Measurements from ENCODE around the gene IL17RD.
A peak's percentile ranks its signal among the peaks of the same experiment; 100 is the strongest.
"Not testable (repeated sequence)": the region's sequence is repeated elsewhere in the genome, so short reads cannot be mapped to it uniquely, and the experiment has no call there.

The IL17RD gene

DNA sequence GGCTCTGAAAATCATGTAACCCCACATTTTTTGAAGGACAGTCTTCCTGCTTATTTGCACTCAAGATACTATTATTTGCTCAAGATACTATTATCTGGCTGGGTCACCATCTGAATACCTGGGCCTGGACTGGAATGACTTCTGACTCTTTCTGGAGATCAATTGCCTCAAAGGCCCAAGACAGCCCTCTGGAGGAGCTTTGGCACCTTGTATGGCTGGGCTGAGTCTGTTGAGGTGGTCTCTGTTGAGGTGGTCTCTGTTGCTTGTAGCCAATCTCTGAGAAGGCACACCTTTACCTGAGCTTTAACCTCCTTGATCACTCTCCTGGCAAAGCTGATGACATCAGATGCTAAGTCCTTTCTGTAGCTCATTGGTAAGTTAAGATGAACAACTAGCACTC, 71.7 kb downstream of the IL17RD start:
- DNase-seq (ENCODE audit: low spot score): no peak

DNA sequence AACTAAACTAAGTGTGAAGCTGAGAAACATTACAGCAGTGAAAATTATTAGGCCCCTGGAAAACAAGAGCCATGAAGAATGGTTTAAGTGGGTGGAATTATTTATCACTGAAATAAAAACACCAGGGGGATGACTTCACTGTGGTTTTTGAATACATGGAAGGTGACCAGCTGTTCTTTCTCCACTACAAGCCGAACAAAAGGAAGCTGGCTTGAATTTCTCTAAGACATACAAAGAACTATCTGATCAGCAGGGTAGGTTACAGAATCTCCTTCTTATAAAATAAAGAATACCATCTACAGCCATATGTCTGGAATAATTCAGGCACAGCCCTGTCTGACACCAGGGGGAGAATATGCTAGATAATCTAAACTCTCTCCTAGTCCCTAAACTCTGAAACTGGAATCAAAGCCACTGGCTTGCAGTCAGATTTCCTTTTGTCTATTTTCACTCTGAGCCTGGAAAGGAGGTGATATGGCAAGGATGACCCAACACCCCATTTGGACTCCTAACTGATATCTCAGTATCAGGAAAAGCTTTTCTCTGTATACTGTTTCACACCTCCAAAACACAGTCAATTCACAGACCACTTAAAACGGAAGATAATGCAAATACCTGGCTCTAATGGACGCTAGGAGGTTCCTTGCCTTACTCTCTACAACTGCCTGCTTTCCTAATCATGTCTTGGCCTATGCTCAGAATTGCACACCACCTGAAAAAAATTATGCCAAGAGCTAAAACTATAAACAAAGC, 73.5 kb downstream of the IL17RD start:
- DNase-seq (ENCODE audit: low spot score): no peak

DNA sequence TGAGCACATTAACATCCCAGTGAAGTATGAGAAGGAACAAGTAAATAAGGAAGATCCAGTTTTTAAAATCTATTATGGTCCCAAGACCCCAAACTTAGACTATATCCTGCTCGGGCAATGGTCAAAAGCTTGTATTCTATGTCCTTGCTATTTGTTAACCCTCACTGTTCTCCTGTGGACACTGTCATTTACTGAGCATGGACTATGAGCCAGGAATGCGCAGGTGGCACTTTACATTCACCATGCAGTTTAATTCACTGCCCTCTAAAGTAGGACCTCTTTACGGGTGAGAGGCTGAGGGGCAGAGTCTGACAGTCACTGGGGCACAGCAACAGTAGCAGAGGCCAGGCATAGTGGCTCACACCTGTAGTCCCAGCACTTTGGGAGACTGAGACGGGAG, 76.1 kb downstream of the IL17RD start:
- DNase-seq (ENCODE audit: low spot score): no peak

DNA sequence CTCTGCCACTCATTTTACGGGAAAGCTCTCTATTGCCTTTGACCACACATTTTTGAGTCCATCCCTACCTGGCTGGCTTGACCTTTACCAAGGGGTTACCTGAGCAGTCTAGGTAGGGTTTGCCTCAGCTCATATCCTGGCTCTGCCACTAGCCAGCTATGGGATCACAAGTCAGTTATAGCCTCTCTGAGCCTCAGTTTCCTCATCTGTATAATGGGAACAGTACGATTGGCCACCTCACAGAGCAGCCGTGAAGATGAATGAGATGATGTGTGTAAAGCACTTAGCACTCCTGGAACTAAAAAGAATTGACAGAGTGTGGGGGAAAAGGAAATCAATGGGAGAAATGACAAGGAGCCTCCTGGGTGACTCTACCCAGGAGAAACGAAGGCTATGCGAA, 76.7 kb downstream of the IL17RD start:
- no peak for DNase-seq (ENCODE audit: low spot score)

DNA sequence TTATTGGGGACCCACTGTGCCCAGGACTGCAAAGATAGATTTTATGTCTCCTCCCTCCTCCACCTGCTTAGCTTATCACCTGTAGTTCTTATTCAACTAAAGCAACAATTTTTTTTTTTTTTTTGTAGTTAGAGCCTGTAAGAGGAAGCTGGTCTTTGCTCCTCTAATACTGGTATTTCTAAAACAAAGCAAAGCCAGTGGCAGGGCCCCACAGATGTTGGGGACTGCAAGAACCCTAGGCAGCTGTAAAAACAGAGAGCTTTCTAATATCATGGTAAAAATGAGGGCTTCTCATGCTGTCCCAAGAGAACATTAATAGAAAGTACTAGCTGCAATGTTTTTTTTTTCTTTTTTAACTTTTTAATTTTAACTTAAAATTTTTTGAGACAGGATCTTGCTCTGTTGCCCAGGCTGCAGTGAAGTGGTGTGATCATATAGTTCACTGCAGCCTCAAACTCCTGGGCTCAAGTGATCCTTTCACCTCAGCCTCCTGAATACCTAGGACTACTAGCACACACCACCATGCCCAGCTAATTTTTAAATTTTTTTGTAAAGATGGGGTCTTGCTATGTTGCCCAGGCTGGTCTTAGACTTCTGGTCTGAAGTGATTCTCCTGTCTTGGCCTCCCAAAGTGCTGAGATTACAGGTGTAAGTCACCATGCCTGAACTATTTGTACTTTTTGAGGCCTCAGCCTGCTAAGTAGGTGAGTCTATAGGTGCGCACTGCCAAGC, 77.6 kb downstream of the IL17RD start:
- no peak for DNase-seq (ENCODE audit: low spot score)

DNA sequence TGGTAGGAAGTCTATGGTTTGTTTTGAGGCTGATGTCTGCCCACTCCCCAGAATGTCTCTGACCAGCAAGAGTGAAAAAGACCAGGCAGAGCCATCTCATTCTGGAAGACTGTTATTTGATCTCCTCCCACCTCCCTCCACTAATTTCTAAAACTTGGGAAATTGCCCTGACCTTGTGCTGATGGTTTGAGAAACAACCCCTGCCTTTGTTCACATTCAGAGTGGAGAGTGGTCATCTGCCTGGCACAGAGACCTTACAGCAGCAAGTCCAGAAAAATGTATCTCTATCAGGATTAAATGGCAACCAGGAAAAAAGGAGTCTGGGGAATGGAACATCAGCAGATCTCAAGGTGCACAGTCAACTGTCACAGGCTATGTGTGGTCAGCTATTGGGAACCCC, 79.0 kb downstream of the IL17RD start:
- DNase-seq (ENCODE audit: low spot score): no peak

DNA sequence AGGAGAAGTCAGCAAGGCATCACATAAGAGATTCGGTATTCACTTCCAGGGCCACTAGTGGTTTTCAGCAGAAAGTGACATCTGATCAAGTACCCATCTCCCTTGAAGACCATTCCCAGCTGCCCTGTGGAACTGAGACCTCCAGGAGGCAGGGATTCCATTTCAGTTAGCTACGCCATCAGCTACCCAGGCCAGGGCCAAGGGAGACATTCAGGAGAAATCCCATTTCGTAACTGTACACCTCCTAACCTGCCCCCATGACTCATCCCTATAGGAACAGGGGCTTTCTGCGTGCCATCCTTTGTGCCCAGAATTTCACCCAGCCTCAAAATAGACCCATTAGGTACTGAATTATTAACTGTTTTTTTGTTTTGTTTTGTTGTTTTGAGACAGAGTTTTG, 79.9 kb downstream of the IL17RD start:
- DNase-seq (ENCODE audit: low spot score): no peak

DNA sequence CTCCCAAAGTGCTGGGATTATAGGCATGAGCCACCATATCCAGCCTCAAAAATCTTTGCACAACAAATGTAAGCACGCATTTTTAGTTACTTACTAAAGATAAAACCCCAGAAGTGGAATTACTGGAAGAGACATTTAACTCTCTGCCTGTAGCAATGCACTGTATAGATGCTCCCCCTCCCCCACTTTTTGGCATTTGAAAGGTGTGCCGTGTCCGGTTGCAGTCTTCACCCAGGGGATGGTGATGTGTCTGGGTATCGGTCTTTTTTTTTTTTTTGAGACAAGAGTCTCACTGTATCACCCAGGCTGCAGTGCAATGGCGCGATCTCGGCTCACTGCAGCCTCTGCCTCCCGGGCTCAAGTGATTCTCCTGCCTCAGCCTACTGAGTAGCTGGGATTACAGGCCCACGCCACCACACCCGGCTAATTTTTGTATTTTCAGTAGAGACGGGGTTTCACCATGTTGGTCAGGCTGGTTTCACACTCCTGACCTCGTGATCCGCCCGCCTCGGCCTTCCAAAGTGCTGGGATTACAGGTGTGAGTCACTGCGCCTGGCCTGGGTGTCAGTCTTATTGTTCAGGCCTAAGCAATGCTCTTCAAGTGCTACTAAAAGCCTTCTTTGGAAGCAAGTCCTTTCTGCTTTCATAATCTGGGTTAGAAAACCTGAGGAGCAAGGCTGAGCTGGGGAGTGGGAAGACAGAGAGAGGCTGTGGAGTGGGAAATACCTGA, 81.7 kb downstream of the IL17RD start:
- DNase-seq (ENCODE audit: low spot score): not testable (repeated sequence)

DNA sequence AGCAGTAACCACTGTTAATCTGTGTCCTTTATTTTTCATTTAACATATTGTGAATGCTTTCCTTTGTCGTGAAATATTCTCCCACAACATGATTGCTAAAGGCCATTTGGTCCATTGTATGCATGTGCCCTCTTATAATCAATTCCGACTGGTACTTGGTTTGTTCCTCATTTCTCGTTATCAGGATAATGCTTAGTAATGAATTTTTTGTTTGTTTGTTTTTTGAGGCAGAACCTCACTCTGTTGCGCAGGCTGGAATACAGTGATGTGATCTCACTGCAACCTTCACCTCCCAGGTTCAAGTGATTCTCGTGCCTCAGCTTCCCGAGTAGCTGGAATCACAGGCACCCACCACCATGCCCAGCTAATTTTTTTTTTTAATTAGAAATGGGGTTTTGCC, 82.7 kb downstream of the IL17RD start:
- DNase-seq (ENCODE audit: low spot score): no peak

DNA sequence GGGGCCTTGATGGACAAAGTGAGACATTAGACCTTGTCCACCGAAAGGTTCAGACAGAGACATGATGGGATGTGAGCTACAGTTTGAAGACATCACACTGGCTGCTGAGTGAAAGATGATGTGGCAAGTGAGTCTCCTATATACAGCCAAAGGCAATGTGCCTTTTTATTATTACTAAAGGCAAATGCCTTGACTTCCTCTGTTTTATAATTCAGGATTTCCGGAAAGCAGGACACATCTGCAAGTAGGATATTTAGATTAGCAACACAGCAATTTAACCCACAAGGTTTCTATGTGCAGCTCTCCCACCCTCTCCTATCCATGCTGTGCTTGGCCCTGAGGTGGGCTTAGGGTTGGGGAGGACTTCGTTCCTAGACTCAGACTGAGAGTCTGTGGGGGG, 84.0 kb downstream of the IL17RD start:
- no peak for DNase-seq (ENCODE audit: low spot score)

DNA sequence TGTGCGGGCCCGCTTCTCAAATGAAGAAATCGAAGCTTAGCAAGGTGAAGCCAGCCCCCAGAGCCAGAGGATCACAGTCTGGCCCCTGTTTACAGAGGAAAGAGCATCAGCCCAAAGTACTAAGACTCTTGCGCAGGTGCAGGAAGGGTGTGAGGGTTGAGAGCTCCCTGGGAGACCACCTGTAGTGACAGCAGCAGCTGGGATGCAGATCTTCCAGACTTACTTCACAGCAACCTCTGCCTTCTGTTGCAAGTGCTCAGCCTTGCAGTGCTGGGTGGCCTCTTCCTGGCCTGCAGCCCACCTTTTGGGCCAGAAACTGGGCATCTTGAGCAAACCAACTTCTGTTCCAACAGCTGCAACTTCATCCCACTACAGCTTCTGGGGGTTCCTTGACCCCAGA, 85.0 kb downstream of the IL17RD start:
- DNase-seq (ENCODE audit: low spot score): no peak

DNA sequence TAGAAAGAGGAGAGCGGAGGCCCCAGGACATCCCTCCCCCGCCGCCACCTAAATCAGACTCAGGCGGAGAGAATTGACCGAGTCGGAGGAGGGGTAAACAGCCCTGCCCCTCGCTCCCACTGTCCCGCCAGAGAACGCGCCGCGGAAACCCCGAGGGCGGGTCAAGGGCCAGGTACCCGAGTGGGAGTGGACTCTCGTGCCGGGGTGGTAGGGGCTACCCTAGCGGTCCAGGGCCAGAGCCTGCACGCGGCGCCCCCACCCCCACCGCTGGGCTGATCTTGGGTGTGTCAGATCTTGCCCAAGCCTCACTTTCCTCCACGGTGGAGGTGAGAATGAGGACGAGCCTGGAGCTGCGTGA, 85.7 kb downstream of the IL17RD start:
- no peak for DNase-seq (ENCODE audit: low spot score)

DNA sequence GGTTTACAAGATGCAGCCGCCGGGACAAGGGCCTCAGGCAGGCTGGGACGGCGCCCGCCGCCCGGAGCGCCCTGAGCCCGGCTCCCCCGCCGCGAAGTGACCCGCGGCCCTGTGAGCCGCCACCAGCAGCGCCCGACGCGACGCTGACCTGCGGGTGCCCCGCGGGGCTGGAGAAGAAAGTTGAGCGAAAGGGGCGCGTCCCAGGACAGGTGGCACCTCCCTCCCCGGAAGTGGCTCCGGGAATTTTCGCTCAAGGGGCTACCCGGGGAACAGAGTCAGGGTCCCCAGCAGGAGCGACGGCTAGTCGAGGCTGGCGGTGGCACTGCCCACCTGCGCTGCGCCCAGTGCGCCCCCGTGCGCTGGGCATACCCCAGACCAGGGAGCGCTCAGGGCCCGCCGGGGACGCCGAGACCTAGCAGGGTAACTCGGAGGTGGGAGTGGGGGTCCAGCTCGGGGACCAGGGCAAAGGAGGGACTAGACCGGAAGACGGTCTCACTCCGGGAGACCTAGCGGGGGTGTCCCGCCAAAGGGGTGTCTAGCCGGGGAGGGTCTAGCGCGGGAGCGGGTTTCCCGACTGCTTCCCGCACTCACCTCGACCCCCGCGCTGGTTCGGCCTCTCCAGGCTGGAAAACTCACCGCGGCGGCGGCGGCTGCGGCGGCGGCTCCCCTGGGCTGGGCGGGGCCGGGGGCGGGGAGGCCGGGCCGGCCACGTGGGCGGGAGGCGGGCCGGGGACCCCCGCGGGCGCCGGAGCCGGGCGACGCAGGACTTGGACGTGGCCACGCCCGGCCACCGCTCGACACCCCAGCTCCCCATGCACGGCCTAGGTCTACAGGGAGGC, 86.3 kb downstream of the IL17RD start:
- no peak for DNase-seq (ENCODE audit: low spot score)

DNA sequence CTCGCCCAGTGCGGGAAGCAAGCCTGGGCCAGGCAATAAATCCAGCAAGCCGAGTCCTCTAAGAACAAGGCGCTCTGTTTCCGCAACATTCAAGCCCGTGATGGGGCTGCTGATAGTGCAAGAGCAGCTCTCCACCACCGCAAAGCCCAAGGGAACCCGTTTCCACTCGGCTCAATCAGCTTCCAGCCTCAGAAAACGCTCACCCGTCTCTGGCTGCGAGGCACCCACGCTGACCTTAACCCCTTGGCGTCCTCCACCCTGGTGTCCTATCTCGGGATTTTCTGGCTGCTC, 86.9 kb downstream of the IL17RD start:
- no peak for DNase-seq (ENCODE audit: low spot score)

DNA sequence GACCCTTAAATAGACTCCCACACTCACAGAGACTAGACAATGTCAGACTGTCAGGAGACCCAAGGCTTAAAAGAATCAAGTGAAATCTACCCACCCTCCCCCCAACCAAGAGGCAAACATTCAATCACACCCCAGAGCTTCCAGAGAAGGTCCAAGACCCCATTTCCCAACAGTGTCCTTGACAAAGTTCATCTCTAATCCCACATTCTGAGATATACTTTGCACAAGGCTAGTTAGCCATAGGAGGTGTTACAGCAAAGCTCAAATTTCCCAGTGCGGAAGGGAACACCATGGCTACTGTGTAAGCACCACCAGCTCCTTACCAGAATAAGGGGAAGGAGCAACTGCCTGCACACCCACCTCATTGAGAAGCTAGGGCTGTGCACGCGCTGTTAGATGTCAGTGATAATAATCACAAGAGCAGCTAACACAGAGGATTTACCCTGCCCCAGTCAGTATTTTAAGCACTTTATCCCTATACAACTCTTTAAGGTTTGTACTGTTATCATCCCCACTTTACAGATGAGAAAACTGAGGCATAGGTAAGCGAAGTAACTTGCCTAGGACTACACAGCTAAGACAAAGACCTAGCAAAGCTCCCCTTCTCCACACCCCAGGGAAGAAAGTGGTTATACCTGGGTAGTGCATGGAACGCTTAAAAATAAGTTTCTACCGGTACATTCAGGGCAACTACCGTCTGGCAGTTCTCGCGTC, 87.4 kb downstream of the IL17RD start:
- DNase-seq (ENCODE audit: low spot score): no peak

DNA sequence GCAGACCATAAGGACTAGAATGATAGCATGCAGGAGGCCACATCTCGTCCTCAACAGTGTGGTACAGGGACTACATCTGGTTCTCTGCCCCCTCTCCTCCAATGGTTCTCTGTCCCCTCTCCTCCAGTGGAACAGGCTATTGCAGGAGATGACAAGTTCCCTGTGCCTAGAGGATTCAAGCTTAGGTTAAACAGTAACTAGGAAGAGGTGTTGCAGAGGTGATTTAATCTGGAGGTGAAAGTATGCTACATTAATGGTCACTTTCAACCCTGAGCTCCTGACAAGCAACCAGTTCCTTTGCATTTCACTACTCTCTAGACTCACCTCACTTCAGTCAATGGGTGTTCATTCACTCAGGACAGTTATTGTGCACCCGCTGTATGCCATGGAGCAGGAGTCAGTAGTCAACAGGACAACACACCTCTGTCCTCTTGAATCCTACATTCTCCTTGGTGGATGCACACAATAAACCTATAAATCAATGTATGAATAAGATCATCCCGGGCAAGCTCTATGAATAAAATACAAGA, 88.7 kb downstream of the IL17RD start:
- no peak for DNase-seq (ENCODE audit: low spot score)

DNA sequence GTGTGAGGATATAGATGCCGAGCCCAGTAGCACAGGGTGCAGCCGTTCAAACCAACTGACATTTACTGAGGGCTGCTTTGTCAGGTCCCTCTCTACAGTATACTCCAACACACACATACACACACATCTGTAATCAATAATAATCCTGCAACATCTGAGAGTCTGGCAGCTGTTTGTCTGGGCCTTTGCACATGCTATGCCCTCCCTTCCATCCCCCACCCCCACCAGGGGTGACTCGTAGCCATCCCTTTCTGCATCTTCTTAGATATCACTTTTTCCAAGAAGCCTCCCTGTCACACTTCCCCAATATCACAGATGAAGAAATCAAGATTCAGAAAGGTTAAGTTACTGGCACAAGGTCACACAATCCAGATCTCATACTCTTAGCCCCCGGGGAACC, 91.0 kb downstream of the IL17RD start:
- no peak for DNase-seq (ENCODE audit: low spot score)

DNA sequence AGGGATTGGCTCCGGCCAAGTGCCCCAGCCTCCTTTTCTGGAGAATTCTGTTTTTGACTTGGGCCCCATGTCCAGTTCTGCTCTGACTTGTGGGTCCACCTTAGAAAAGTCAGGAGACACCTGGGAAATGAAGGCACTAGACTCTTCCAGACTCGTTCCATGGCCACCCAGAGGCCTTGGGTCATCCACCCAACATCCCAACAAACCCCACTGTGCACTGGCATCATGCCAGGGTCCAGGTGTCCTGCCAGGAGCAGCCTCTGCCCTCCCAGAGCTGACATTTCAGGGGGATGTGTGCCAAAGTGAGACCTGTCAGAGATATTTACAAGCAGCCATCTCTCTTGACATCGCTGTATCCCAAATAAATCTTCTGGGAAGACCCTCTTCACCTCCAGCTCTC, 91.5 kb downstream of the IL17RD start:
- DNase-seq (ENCODE audit: low spot score): no peak

DNA sequence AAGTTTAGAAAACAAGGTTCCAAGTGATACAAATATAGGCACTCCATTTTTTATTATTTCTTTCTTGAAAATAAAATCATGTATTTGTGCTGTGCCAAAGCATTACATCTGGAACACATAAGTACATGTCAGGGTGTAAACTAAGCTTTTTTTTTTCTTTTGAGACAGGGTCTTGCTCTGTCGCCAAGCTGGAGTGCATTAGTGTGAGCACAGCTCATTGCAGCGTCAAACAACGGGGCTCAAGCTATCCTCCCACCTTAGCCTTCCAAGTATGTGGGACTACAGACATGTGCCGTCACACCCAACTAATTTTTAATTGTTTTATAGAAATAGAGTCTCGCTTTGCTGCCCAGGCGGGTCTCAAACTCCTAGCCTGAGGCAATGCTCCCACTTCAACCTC, 95.7 kb downstream of the IL17RD start:
- DNase-seq (ENCODE audit: low spot score): no peak

DNA sequence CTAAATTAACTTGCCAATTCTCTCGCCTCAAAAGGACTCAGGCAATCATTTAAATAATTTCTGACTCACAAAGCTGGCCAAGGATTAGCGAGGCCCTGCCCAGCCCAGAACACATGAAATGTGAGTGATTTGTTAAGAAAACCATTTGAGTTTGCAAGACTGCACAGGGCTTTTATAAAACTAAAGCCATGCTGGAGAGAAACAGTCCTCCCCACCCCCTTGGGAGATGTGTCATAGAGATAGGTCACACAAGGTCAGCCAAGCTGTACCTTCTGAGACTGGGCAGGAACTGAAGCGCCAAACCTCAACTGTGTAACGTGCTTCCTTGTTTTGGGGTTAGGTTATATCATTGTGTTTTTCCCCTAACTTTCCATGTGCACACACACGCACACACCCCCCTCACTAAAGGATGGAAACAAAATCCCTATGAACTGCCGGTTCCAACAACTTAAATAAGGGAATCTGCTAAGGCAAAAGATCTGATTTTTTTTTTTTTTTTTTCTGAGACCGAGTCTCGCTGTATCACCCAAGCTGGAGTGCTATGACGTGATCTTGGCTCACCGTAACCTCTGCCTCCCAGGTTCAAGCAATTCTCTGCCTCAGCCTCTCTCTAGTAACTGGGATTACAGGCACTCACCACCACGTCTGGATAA, 96.6 kb downstream of the IL17RD start:
- peak; percentile 80 for DNase-seq (ENCODE audit: low spot score)

DNA sequence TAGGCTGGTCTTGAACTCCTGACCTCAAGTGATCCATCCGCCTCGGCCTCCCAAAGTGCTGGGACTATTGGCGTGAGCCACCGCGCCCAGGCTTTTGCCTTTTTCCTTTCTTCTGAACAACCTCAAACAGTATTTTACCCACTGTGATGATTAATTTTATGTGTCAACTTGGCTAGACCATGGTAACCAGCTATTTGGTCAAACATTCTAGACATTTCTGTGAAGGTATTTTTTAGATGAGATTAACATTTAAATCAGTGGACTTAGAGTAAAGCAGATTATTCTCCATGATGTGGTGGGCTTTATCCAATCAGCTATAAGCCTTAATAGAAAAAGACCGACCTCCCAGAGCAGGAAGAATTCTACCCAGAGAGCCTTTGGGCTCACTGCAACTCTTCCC, 98.7 kb downstream of the IL17RD start:
- DNase-seq (ENCODE audit: low spot score): no peak

Data from NAMALWA (cell line).